ENCODE results near the gene AKAP10.
"Not testable (repeated sequence)": the region's sequence is repeated elsewhere in the genome, so short reads cannot be mapped to it uniquely, and the experiment has no call there.

- TF ChIP-seq USF2 (IDR thresholded peaks at IDR 0.05; ENCODE audit: low read length); TEAD4 (IDR thresholded peaks at IDR 0.05; ENCODE audit: low read depth, low read length); POLR2AphosphoS5 (IDR thresholded peaks at IDR 0.05; ENCODE audit: low read depth, low read length); CEBPB (IDR thresholded peaks at IDR 0.05; ENCODE audit: low read depth, low read length); POLR2A (IDR thresholded peaks at IDR 0.05; ENCODE audit: control extremely low read depth in 1 of 2, low read depth in 2 of 2, low read length in 2 of 2); MAX (IDR thresholded peaks at IDR 0.05); RFX5 (IDR thresholded peaks at IDR 0.05; ENCODE audit: borderline replicate concordance, low read depth, low read length): not testable (repeated sequence)
- TF ChIP-seq, protein P1, sequence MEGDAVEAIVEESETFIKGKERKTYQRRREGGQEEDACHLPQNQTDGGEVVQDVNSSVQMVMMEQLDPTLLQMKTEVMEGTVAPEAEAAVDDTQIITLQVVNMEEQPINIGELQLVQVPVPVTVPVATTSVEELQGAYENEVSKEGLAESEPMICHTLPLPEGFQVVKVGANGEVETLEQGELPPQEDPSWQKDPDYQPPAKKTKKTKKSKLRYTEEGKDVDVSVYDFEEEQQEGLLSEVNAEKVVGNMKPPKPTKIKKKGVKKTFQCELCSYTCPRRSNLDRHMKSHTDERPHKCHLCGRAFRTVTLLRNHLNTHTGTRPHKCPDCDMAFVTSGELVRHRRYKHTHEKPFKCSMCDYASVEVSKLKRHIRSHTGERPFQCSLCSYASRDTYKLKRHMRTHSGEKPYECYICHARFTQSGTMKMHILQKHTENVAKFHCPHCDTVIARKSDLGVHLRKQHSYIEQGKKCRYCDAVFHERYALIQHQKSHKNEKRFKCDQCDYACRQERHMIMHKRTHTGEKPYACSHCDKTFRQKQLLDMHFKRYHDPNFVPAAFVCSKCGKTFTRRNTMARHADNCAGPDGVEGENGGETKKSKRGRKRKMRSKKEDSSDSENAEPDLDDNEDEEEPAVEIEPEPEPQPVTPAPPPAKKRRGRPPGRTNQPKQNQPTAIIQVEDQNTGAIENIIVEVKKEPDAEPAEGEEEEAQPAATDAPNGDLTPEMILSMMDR (IDR thresholded peaks at IDR 0.05; ENCODE audit: control extremely low read depth in 1 of 3, insufficient read depth in 1 of 3, low read depth in 1 of 3, low read length in 3 of 3), result not testable (repeated sequence)
These were observed 26.2 kb downstream of the AKAP10 start for GRCh38 chr17:19951411-19951810.

Measured in H1 (cell line).